GM19395 (cell line): ENCODE data around the gene ASNSD1.
A peak's percentile ranks its signal among the peaks of the same experiment; 100 is the strongest.

Experiments
- ATAC-seq: cut with Tn5 transposase; IDR thresholded peaks from one replicate; pipeline ENCODE4 v1.9.1; 2021; ENCODE audit warnings: mild to moderate bottlenecking, moderate library complexity; ENCODE audit not compliant: unreplicated experiment

ASNSD1 gene

GRCh38 chr2:189661148-189661956 lies at the start of gene ASNSD1:
TSS of gene ASNSD1 (plus strand) at chr2:189661459. CDS start at chr2:189666133, 4,674 bp downstream.
- peak; percentile 93 for ATAC-seq

GRCh38 chr2:189613077-189613636 lies 48.1 kb upstream of the ASNSD1 start:
- no peak for ATAC-seq

- no peak for ATAC-seq
Observed at GRCh38 chr2:189613650-189614420, 47.4 kb upstream of the ASNSD1 start.

- ATAC-seq, result no peak
Observed at GRCh38 chr2:189614585-189614984, 46.7 kb upstream of the ASNSD1 start.

- ATAC-seq, result no peak
Observed at GRCh38 chr2:189618197-189618596, 43.1 kb upstream of the ASNSD1 start.

GRCh38 chr2:189621781-189622180 lies 39.5 kb upstream of the ASNSD1 start:
- ATAC-seq, result no peak

GRCh38 chr2:189623049-189623448 lies 38.2 kb upstream of the ASNSD1 start:
- ATAC-seq, result no peak

GRCh38 chr2:189624648-189625355 lies 36.5 kb upstream of the ASNSD1 start:
- ATAC-seq, result no peak

GRCh38 chr2:189625636-189626035 lies 35.6 kb upstream of the ASNSD1 start:
- no peak for ATAC-seq

GRCh38 chr2:189627789-189628188 lies 33.5 kb upstream of the ASNSD1 start:
- ATAC-seq, result no peak

- ATAC-seq, result no peak
Observed at GRCh38 chr2:189628817-189629530, 32.3 kb upstream of the ASNSD1 start.

GRCh38 chr2:189629531-189630453 lies 31.5 kb upstream of the ASNSD1 start:
- no peak for ATAC-seq

- ATAC-seq, result no peak
Observed at GRCh38 chr2:189631849-189632248, 29.4 kb upstream of the ASNSD1 start.

GRCh38 chr2:189633392-189633811 lies 27.9 kb upstream of the ASNSD1 start:
- ATAC-seq, result no peak

- ATAC-seq, result no peak
Observed at GRCh38 chr2:189635353-189635752, 25.9 kb upstream of the ASNSD1 start.

GRCh38 chr2:189638301-189639006 lies 22.8 kb upstream of the ASNSD1 start:
- no peak for ATAC-seq

- ATAC-seq, result no peak
Observed at GRCh38 chr2:189639007-189639609, 22.2 kb upstream of the ASNSD1 start.

GRCh38 chr2:189641002-189641401 lies 20.3 kb upstream of the ASNSD1 start:
- ATAC-seq, result no peak
